HEK293 (cell line): ENCODE data around the gene RBM39.

Experiments used
- CTCF ChIP-seq: fragments of 450-650 bp; formaldehyde crosslinking; IDR thresholded peaks from 2 replicates; pipeline ENCODE4 v1.5.1; 2016; ENCODE audit warnings: missing biosample characterization, missing genetic modification characterization
- KLF17 ChIP-seq: fragments of 450-650 bp; formaldehyde crosslinking; IDR thresholded peaks from 2 replicates; pipeline ENCODE4 v1.5.1; 2016; ENCODE audit warnings: missing biosample characterization, missing genetic modification characterization
- KLF9 ChIP-seq: fragments of 450-650 bp; formaldehyde crosslinking; IDR thresholded peaks from 2 replicates; pipeline ENCODE4 v1.5.1; 2016; ENCODE audit warnings: missing biosample characterization, missing genetic modification characterization, low read depth
- REST ChIP-seq: fragments of 450-650 bp; formaldehyde crosslinking; IDR thresholded peaks from 2 replicates; pipeline ENCODE4 v1.5.1; 2016; ENCODE audit warnings: missing biosample characterization, missing genetic modification characterization
- ZNF138 ChIP-seq: fragments of 450-650 bp; formaldehyde crosslinking; IDR thresholded peaks from 2 replicates; pipeline ENCODE4 v1.5.1; 2016; ENCODE audit warnings: missing biosample characterization, missing genetic modification characterization, borderline replicate concordance
- ZNF16 ChIP-seq: fragments of 450-650 bp; formaldehyde crosslinking; IDR thresholded peaks from 2 replicates; pipeline ENCODE4 v1.5.1; 2016; ENCODE audit warnings: low read depth, missing biosample characterization, missing genetic modification characterization
- ZNF362 ChIP-seq: fragments of 450-650 bp; formaldehyde crosslinking; IDR thresholded peaks from 2 replicates; pipeline ENCODE4 v1.5.1; 2016; ENCODE audit warnings: missing biosample characterization, missing genetic modification characterization
- ZNF658 ChIP-seq: fragments of 450-650 bp; formaldehyde crosslinking; IDR thresholded peaks from 2 replicates; pipeline ENCODE4; 2016; ENCODE audit warnings: missing biosample characterization, missing genetic modification characterization
- ZNF776 ChIP-seq: fragments of 450-650 bp; formaldehyde crosslinking; IDR thresholded peaks from 2 replicates; pipeline ENCODE4 v1.5.0; 2017; ENCODE audit warnings: missing biosample characterization, missing genetic modification characterization, borderline replicate concordance

- TF ChIP-seq ZNF362 (tag by site-specific recombination) (peak; percentile 33; the same call in 1 of the 2 replicates), ZNF138 (tag by site-specific recombination) (no peak), CTCF (tag by site-specific recombination) (no peak), ZNF776 (tag by site-specific recombination) (no peak), KLF9 (tag by site-specific recombination) (no peak), ZNF16 (no peak), REST (tag by site-specific recombination) (no peak), ZNF658 (tag by site-specific recombination) (no peak), KLF17 (tag by site-specific recombination) (no peak)
Observed at GRCh38 chr20:35776513-35777101, 34.5 kb upstream of the RBM39 start.
